Gastrocnemius medialis (tissue), 4 donors: ENCODE results near the gene SIT1.

Experiments
- CTCF ChIP-seq, 5 experiments: fragments of 450-650 bp in 3 of 5; fragments of 200-600 bp in 2 of 5; sonication (generic) in 2 of 5; IDR thresholded peaks in 4 of 5; conservative IDR thresholded peaks in 1 of 5; 1 replicate in 4 of 5; 2 replicates in 1 of 5; pipeline ENCODE4 v1.5.1; 2016 to 2019; ENCODE audit warnings: antibody characterized with exemption in 5 of 5, mild to moderate bottlenecking in 3 of 5, moderate library complexity in 3 of 5
- POLR2A ChIP-seq, 2 donors: fragments of 450-650 bp; IDR thresholded peaks; one replicate each; pipeline ENCODE4 v1.6.1; 2017; ENCODE audit warnings: antibody characterized with exemption in 2 of 2, mild to moderate bottlenecking in 2 of 2, moderate library complexity in 2 of 2

GRCh38 chr9:35674025-35674361, 23.3 kb upstream of the SIT1 start:
- TF ChIP-seq CTCF (IDR thresholded peaks at IDR 0.05 in 4 of 5, conservative IDR thresholded peaks at IDR 0.05 in 1 of 5) (no peak), POLR2A (IDR thresholded peaks at IDR 0.05) (no peak)
